Measurements from ENCODE around the gene PRDM5.

- no peak for TF ChIP-seq POLR2A (IDR thresholded peaks at IDR 0.05; ENCODE audit: low read length)
- TF ChIP-seq GATA1 (IDR thresholded peaks at IDR 0.05; ENCODE audit: low read depth, low read length), result no peak
Measured at GRCh38 chr4:120672076-120672475, 250.4 kb downstream of the PRDM5 start.

Data from erythroblast (primary cell).